ENCODE results near the gene ADORA2A.

Gene ADORA2A

DNA sequence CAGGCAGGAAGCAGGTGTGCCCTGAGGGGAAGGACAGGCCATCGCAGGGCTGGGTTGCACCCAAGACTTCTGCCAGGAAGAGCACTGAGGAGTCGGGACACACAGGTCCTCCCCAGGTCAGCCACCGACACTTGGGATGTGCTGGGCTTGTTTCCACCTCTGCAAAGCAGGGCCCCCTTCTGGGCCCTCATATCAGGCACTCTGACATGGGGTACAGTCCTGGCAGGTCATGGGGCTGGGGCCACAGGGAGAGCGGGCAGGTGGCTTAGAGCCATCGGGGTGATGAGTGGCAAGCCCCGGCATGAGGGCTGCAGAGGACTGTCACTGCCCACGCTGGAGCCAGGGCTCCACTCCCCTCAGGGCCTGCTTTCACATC, 7.9 kb upstream of the ADORA2A start:
- DNase-seq, result no peak

DNA sequence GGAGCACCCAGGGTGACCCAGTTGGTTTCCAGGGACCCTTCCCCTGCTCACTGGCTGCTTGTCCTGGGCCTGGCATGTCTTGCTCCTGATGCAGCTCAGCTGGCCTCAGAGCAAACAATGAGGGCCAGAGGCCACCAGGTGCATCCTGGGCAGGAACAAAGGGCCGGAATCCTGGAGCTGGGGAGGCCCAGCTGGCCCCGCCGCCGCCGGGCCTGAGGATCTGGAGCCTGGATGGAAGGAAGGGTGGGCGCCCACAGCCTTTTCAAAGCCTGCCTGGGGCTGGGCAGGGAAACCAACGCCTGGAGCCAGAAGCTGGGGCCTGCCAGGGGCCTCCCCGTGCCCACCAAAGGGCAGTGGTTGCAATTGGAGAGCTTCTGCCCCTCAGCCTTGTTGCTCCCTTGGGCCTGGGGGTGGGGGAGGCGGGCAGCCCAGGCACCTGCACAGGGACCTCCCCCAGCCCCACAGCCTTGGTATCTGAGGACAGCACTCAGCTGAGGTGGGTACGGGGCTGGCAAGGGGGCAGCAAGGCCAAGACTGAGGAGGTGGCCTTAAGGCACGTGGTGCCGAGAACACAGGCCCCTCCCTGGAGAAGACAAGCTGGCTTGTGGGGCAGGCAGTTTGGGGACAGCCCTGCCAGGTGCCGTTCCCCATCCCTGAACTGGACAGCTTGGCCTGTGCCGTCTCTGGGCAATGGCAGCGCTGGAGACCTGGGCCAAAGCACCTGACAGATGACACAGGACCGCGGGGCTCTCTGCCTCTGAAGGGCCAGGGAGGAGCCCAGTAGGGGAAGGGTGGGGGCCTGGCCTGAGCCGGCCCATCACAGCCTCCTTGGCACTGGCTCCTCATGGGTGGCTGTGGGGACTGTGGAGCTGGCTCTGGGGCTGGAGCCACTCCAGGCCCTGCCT, 7.1 kb upstream of the ADORA2A start:
- peak; percentile 63 for DNase-seq

DNA sequence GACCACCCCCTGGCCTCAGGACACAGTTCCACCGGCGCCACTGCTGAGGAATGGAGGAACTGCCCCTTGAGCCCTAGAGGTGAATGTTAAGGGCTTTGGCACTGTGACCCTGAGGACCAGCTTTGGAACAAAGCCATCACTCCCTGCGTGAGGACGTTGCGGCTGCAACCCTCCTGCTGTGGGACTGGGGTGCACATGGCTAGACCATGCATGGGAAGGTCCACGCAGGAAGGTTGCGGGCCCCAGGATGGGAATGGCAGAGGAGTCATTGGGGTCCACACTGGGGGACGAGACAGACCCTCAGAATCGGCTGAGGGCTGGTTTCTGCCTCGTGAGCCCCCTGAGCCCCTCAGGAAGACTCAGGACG, 6.4 kb upstream of the ADORA2A start:
- no peak for DNase-seq

DNA sequence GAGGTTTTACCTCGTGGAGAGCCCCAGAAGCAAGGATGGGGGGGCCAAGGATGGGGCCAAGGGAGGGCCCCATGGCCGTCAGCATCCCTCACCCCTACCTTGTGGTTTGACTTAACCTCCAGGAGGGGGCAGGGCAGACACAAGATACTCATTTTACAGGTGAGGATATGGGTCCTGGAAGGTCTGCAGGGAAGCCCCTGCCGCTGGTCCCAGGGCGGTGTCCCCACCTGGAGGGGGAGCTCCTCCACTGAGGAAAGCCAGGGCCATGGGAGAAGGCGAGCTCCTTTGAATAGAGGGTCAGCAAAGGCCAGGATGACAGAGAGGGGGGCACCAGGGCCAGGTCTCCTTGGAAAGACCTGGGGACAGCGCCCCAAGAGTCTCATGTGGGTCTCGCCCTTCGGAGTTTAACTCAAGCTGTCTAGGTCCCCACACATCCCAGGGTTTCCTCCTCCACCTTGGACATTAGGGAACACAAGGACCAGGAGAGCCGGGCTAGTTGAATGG, 5.9 kb upstream of the ADORA2A start:
- DNase-seq, result no peak

DNA sequence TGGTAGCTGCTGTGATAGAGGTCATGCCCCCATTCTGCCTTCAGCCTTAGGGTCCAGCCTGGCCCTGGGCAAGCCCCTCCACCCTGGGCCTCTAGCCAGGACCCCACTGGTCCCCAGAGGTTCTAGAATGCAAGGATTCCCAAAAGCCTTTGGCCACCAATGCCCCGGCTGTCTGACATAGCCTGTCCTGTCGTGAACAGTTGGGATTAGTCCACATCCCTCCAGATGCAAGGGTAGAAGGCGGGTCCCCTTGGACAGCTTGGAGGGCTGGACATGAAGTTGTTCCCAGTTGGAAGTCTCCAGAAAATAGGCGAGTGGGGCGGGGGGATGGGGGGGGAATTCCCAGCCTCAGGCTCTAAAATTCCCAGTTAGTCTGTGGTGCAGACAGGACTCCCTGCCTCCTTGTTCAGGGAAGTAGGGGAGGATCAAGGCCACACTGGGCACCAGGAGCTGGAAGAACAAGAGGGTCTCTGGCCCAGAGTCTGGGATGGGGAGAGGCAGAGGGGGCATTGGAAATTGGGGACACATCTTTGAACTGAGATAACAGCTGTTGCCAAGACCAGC, 5.2 kb upstream of the ADORA2A start:
- no peak for DNase-seq

DNA sequence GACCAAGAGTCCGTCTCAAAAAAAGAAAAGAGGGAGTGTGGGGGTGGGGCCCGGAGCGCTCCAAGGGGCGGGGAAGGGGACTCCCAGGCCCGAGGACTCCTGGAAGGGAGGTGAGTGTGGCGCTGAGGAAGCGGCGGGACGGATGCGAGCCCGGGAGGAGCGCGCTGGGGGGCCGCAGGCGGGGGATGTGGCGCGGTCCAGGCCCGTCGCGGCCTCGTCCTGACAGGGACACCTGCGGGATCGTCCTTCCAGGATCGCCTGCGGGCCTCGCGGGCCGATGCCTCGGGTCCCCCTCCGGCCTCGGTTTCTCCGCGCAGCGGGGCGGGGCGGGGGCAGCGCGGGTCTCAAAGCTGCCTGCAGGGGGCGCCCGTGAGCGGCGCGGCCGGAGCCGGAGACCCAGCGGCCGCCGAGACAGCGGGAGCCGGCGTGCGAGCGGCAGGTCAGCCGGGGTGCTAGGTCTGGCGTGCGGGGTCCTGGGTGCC, 3.8 kb upstream of the ADORA2A start:
- DNase-seq, result peak; percentile 64

DNA sequence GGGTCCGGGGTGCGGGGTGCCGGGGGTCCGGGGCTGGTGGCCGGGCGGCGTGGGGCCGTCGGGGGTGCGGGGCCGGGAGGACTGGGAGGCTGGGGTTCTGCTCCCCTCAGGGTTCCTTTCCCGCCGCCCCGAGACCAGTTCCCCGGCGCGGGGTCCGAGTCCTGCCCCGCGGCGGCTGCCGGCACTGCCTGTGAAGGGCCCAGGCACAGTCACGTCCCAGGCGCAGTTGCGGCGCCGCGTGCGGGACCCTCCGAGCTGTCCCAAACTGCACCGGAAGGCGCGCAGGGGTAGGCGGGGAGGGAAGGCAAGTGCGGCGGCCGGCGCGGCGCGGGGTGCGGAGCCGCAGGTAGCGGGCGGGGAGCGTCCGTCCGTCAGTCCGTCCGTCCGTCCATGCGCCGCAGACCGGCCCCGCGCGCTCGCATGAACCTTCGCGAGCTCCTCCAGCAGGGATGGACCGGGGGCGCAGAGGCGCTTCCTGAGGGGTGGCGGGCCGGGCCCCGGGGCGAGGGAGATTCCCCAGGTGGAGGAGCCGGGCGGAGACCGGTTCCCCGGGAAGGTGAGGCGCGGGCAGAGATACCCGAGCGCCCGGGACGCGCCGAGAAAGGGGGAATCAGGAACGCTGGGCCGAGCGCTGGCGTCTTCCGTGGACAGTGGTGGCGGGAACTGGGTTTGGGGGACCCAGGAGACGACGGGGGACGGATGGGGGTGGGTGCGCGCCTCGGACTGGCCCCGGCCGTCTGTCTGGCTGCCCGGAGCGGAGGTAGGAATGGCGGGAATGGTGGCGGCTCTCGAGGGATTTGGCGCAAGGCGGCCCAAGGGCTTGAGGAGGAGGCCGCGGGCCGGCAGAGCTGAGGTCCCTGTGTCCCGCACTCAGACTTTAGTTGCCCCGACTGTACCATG, 3.1 kb upstream of the ADORA2A start:
- DNase-seq, result no peak

DNA sequence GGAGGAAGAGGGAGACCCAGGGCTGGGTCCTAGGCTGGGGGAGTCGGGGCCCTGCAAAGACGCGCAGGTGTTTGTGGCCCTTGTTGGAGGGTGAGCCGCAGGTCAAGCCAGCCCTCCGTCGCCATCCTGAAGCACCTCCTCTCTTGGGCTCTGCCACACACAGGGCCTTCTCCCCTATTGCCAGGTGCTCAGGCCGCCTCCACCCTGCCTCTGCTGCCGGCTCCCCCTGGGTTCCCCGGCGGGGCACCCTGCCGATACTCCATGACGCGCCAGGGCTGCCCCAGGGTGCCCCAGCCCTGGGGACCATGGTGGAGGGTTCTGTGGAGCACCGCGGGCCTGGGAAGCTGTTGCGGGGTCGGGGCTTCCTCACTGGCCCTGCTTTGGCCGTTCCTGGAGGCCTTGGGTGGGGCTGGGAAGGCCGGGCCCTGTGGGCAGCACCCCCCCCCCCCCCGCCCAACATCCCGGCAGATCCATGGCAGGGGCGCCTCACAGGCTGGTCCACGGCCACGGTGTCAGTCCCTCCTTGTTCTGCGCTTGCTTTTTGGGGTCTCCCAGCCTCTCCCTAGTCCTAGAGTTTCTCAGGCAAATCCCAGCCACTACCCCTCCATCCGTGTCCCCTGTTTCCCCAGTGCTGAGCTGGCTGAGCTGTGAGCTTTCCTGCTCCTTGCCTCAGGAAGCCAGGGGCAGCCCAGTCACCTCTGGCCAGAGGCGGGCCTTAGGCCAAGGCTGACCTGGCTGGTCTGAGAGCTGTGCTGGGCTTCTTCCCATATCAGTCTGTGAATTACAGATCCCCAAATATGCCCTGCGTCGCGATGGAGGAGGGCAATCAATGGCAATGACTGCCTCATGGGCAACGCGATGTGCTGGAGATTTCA, 2.3 kb upstream of the ADORA2A start:
- DNase-seq, result no peak

DNA sequence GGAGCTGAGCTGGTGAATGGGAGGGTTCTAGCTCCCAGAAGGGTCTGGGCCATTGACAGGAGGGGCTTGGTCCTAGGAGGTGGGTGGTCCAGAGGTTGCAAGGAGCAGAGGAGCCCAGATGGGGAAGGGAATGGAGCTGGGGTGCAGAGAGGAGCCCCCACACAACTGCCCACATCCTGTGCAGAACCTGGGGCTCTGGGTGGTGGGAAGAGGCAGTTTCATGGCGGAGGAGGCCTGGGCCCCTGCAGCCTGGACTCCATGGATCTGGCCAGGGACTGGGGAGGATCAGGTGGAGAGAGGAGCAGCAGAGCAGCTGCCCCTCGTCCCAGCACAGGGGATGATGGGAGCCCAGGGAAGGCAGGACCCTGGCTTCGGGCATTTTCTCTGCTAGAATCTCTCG, 963 bp upstream of the ADORA2A start:
- DNase-seq, result no peak

DNA sequence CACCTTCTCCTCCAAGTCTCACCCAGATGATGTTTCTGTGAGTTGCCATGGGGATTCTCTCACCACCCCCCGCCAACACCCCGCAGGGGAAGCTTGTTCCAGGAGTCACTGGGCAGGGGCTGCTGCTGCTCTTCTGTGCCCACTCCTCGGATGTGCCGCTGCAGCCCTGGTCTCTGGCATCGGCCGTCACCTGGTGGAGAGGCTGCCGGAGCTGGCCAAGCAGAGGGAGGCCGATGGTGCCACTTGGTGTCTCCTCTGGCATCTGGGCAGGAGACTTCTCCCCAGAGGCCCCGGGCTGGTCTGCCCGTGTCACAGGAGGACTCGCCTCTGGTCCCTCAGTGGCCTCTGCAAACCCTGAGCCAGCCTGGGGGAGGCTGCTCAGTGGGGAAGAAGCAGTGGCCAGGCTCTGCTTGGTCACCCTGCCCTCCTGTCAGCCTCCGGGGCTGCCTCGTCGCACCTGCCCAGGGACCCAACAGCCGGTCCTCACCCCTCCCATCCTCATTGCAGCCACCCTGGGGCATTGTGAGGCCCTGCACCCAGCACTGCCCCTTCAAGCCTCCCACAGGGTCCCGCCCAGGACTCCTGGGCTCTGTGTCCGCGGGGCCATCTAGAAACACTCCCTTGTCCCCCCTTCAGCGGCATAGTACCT, 424 bp upstream of the ADORA2A start:
- no peak for DNase-seq

DNA sequence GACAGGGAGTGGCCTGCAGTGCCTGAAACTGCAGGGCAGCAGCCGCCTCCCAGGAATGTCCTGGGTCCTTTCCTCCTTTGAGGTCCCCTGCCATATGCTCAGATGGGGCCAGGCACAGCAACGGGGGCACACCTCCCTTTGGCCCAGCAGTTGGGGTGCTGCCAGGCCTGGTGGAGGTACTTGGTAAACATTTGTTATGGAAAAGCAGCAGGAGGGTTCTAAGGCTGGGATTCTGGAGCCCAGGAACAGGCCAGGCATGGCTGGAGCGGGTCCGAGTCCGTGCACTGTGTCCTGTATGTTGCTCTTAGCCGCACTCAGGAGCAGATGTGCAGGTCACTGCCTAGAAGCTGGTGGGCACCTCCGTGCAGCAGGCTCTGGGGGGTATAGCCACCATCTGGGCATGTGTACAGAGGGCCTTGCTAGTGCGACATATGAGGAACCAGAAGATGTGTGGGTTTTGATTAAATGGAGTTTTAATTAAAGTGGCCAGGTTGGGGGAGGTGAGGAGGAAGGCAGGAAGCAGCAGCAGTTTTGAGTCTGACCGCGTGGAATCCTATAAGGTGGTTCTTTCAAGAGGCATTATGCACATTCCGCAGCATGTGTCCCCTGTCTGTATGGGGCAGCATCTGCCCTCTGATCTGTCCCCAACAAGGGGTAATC, 1.5 kb downstream of the ADORA2A start:
- DNase-seq, result no peak

DNA sequence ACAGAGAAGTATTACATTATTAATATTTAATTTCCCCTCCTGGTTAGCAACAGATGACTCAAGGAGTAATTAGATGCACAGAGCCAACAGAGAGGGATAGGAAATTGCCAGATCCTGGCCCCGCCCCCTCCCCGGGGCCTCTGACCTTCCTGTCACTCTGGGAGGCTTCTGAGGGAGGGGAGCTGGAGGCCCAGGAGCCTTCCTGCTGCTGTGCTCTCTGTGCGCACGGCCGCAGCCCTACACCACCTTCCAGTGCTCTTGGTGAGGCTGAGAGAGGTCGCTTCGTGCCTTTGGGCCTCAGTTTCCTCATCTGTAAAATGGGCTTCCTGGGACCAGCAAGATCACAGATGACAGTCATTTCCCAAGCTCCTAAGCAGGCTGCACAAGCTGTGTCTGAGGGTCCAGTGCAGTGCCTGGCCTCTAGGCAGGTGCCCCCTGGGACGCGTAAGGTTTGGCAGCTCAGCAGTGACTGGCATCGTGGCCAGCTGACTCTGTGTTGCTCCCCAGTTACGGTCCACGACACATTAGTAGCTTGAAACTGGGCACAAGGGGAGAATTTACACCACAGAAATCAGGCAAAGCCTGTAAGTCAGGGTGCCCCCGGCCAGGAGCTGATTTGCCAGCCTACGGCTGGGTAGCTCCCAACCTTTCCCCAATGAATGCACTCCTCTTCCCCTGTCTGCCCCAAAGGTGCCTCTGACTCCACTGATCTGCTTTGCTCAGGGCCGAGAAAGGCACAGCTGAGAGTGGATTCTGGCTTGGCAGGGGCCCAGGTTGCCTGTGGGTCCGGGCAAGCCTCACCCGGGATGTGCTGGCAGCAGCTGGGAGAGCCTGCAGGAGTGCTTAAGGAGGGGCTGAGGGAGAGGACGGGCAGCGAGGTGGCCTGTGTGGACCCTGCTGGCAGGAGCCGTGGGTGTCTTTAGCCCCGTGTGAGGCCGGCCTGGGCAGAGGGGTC, 2.3 kb downstream of the ADORA2A start:
- DNase-seq, result peak; percentile 45

DNA sequence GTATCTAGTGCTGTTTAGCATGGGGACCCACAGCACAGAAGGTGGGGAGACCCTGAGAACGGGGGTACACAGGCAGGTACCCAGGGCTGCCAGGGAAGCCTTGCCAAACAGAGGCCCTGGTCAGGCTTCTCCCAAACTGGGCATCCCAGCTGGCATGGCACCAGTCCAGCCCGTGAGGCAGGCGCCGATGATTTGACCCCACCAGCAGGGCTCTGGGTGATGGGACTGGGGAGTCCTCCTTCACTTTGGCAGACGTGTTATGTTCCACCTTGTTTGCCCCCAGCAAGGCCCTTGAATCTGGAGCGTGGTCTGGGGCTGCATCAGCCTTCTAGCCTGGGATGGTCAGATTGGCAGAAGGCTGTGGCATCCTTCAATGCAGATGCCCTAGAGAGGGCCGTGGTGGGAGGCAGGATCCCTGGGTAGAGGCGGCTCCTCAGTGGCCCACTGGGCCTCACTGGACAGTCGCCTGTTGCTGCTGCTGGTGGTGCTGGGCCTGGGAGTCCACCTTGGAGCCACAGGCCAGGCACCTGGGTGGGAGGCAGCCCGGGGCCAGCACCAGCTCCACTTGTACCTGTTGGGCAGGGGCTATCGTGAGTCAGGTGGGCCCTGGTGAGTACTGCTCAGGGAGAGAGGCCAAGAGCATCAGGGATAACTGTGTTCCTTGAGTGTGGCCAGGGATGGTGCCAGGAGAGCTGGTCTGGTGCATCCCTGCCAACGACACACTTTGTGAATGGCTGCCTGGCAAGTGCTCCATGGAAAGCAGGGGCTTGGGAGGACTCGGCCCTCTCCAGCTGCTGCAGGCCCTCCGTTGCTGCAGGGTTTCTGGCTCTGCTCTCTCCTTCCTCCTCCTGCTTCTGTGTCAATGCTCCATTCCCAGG, 3.3 kb downstream of the ADORA2A start:
- peak; percentile 59 for DNase-seq

DNA sequence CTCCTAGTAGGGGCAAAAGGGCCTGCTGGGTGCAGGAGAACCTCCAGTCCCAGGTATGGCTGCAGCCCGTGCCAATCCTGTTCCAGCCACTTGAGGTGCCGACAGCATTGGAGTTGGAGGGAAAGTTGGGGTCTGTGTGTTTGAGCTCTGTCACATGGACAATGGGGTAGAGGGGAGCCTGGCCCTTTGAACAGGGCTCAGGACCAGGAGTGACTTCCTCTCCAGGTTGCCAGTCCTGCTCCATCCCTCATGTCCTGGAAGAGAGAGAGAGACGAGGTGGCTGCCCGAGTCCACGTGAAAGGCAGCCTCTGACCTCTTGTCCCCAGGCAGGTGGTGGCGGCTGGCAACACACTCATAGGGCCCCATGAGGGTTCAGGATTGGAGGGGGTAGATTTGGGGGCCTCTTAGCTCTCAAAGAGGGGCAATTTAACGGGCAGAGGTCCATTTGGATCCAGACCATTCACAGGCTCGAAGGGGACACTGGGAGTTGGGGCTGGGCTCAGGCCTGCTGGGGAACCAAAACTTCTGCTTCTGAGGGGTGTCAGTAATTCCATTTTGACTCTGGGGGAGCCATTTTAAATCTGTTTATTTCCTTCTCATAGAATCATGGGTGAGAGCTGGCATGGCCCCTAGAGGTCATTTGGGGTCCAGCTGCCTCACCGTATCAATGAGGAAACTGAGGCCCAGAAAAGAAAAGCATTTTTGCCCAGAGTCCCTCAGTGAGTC, 4.1 kb downstream of the ADORA2A start:
- peak; percentile 24 for DNase-seq

DNA sequence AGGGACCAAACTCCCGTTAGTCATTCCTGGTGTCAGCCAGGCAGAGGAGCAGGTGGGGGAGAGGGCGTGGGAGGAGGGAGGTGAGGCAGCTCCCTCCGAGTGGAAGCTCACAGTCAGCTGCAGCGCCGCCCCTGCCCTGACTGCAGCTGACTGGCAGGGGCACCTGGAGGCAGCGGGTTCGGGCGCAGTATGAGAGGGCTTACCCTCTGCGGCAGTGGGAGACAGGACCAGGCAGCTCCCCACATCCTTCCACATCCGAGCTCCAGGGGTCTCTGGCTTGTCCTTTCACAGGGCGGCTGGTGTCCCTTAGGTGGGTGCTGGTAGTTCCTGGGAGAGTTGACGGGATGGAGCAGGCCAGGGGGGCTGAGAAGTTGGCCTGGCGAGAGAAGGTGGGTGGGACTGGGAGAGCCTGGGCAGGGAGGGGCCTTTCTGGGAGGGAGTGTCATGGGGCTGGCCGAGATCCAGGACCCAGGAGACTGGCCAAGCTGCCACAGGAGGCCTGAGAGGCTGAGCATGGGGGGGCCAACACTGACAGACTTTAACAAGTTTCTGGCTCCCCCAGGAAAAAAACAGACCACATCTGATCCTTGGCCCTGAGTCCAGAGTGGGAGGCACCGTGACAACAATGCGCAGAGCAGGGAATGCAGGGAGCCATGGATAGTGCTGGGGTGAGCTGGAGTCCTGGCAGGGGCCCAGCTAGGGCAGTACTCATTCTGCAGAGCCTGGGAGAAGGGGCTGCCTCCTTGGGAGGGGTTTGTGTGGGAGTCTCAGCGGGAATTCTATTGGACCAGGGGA, 4.9 kb downstream of the ADORA2A start:
- DNase-seq, result peak; percentile 73

DNA sequence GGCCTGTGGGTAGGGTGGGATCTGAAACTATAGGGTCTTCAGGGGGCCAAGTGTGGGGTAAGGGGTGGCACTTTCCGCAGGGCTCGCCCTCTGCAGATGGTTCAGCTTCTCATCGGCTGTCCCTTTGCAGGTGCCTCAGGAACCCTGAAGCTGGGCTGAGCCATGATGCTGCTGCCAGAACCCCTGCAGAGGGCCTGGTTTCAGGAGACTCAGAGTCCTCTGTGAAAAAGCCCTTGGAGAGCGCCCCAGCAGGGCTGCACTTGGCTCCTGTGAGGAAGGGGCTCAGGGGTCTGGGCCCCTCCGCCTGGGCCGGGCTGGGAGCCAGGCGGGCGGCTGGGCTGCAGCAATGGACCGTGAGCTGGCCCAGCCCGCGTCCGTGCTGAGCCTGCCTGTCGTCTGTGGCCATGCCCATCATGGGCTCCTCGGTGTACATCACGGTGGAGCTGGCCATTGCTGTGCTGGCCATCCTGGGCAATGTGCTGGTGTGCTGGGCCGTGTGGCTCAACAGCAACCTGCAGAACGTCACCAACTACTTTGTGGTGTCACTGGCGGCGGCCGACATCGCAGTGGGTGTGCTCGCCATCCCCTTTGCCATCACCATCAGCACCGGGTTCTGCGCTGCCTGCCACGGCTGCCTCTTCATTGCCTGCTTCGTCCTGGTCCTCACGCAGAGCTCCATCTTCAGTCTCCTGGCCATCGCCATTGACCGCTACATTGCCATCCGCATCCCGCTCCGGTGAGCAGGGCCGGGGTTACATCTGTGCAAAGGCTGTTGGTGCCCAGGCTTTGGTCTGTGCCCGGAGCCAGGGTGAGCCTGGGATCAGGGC, 5.8 kb downstream of the ADORA2A start:
- no peak for DNase-seq
